ENCODE results near the gene OR2A1. TPM values are rescaled to one million over a fixed set of nuclear protein-coding genes. Genes with fewer than 3 reads are reported as not detected.
"Not testable (repeated sequence)": the region's sequence is repeated elsewhere in the genome, so short reads cannot be mapped to it uniquely, and the experiment has no call there.

Gene OR2A1
- total RNA-seq, 1 donor from 2014 or later = not detected

GRCh38 chr7:144293794-144294499 is 18.3 kb upstream of the OR2A1 start:
- not testable (repeated sequence) for H3K9me3 Mint-ChIP-seq (ENCODE audit: unreplicated experiment); H3K27ac Mint-ChIP-seq (ENCODE audit: unreplicated experiment); H3K4me3 Mint-ChIP-seq (ENCODE audit: unreplicated experiment); H3K4me1 Mint-ChIP-seq (ENCODE audit: unreplicated experiment); H3K27me3 Mint-ChIP-seq (ENCODE audit: unreplicated experiment); DNase-seq (ENCODE audit: extremely low spot score, unreplicated experiment); H3K36me3 Mint-ChIP-seq (ENCODE audit: unreplicated experiment)

GRCh38 chr7:144302578-144303303 is 9.5 kb upstream of the OR2A1 start:
- H3K27ac Mint-ChIP-seq (ENCODE audit: unreplicated experiment); H3K4me3 Mint-ChIP-seq (ENCODE audit: unreplicated experiment); DNase-seq (ENCODE audit: extremely low spot score, unreplicated experiment); H3K27me3 Mint-ChIP-seq (ENCODE audit: unreplicated experiment); H3K4me1 Mint-ChIP-seq (ENCODE audit: unreplicated experiment); H3K36me3 Mint-ChIP-seq (ENCODE audit: unreplicated experiment); H3K9me3 Mint-ChIP-seq (ENCODE audit: unreplicated experiment): not testable (repeated sequence)

GRCh38 chr7:144303607-144304006 is 8.6 kb upstream of the OR2A1 start:
- H3K36me3 Mint-ChIP-seq (ENCODE audit: unreplicated experiment); H3K27ac Mint-ChIP-seq (ENCODE audit: unreplicated experiment); H3K27me3 Mint-ChIP-seq (ENCODE audit: unreplicated experiment); H3K4me3 Mint-ChIP-seq (ENCODE audit: unreplicated experiment); H3K9me3 Mint-ChIP-seq (ENCODE audit: unreplicated experiment); H3K4me1 Mint-ChIP-seq (ENCODE audit: unreplicated experiment); DNase-seq (ENCODE audit: extremely low spot score, unreplicated experiment): not testable (repeated sequence)

GRCh38 chr7:144305156-144305555 is 7.1 kb upstream of the OR2A1 start:
- not testable (repeated sequence) for H3K9me3 Mint-ChIP-seq (ENCODE audit: unreplicated experiment); H3K4me3 Mint-ChIP-seq (ENCODE audit: unreplicated experiment); DNase-seq (ENCODE audit: extremely low spot score, unreplicated experiment); H3K36me3 Mint-ChIP-seq (ENCODE audit: unreplicated experiment); H3K27ac Mint-ChIP-seq (ENCODE audit: unreplicated experiment); H3K27me3 Mint-ChIP-seq (ENCODE audit: unreplicated experiment); H3K4me1 Mint-ChIP-seq (ENCODE audit: unreplicated experiment)

- not testable (repeated sequence) for H3K9me3 Mint-ChIP-seq (ENCODE audit: unreplicated experiment); DNase-seq (ENCODE audit: extremely low spot score, unreplicated experiment); H3K27ac Mint-ChIP-seq (ENCODE audit: unreplicated experiment); H3K4me3 Mint-ChIP-seq (ENCODE audit: unreplicated experiment); H3K4me1 Mint-ChIP-seq (ENCODE audit: unreplicated experiment); H3K36me3 Mint-ChIP-seq (ENCODE audit: unreplicated experiment); H3K27me3 Mint-ChIP-seq (ENCODE audit: unreplicated experiment)
These were observed 2.5 kb upstream of the OR2A1 start for GRCh38 chr7:144309702-144310101.

GRCh38 chr7:144311218-144311617 is 1.0 kb upstream of the OR2A1 start:
- not testable (repeated sequence) for H3K27me3 Mint-ChIP-seq (ENCODE audit: unreplicated experiment); H3K4me3 Mint-ChIP-seq (ENCODE audit: unreplicated experiment); H3K27ac Mint-ChIP-seq (ENCODE audit: unreplicated experiment); DNase-seq (ENCODE audit: extremely low spot score, unreplicated experiment); H3K4me1 Mint-ChIP-seq (ENCODE audit: unreplicated experiment); H3K9me3 Mint-ChIP-seq (ENCODE audit: unreplicated experiment); H3K36me3 Mint-ChIP-seq (ENCODE audit: unreplicated experiment)

GRCh38 chr7:144317537-144317936 is 5.3 kb downstream of the OR2A1 start:
- not testable (repeated sequence) for H3K27me3 Mint-ChIP-seq (ENCODE audit: unreplicated experiment); H3K27ac Mint-ChIP-seq (ENCODE audit: unreplicated experiment); DNase-seq (ENCODE audit: extremely low spot score, unreplicated experiment); H3K4me1 Mint-ChIP-seq (ENCODE audit: unreplicated experiment); H3K4me3 Mint-ChIP-seq (ENCODE audit: unreplicated experiment); H3K9me3 Mint-ChIP-seq (ENCODE audit: unreplicated experiment); H3K36me3 Mint-ChIP-seq (ENCODE audit: unreplicated experiment)

- not testable (repeated sequence) for H3K4me1 Mint-ChIP-seq (ENCODE audit: unreplicated experiment); H3K4me3 Mint-ChIP-seq (ENCODE audit: unreplicated experiment); H3K27me3 Mint-ChIP-seq (ENCODE audit: unreplicated experiment); H3K36me3 Mint-ChIP-seq (ENCODE audit: unreplicated experiment); H3K27ac Mint-ChIP-seq (ENCODE audit: unreplicated experiment); H3K9me3 Mint-ChIP-seq (ENCODE audit: unreplicated experiment); DNase-seq (ENCODE audit: extremely low spot score, unreplicated experiment)
These were observed 7.3 kb downstream of the OR2A1 start for GRCh38 chr7:144319547-144319946.

- H3K27me3 Mint-ChIP-seq (ENCODE audit: unreplicated experiment); H3K27ac Mint-ChIP-seq (ENCODE audit: unreplicated experiment); H3K36me3 Mint-ChIP-seq (ENCODE audit: unreplicated experiment); H3K4me3 Mint-ChIP-seq (ENCODE audit: unreplicated experiment); H3K9me3 Mint-ChIP-seq (ENCODE audit: unreplicated experiment); H3K4me1 Mint-ChIP-seq (ENCODE audit: unreplicated experiment); DNase-seq (ENCODE audit: extremely low spot score, unreplicated experiment): not testable (repeated sequence)
These were observed 9.5 kb downstream of the OR2A1 start for GRCh38 chr7:144321677-144322206.

GRCh38 chr7:144323359-144323758 is 11.1 kb downstream of the OR2A1 start:
- H3K36me3 Mint-ChIP-seq (ENCODE audit: unreplicated experiment); H3K27me3 Mint-ChIP-seq (ENCODE audit: unreplicated experiment); H3K4me1 Mint-ChIP-seq (ENCODE audit: unreplicated experiment); H3K4me3 Mint-ChIP-seq (ENCODE audit: unreplicated experiment); H3K27ac Mint-ChIP-seq (ENCODE audit: unreplicated experiment); DNase-seq (ENCODE audit: extremely low spot score, unreplicated experiment); H3K9me3 Mint-ChIP-seq (ENCODE audit: unreplicated experiment): not testable (repeated sequence)

GRCh38 chr7:144325868-144326267 is 13.6 kb downstream of the OR2A1 start:
- H3K27me3 Mint-ChIP-seq (ENCODE audit: unreplicated experiment); H3K27ac Mint-ChIP-seq (ENCODE audit: unreplicated experiment); H3K9me3 Mint-ChIP-seq (ENCODE audit: unreplicated experiment); DNase-seq (ENCODE audit: extremely low spot score, unreplicated experiment); H3K4me3 Mint-ChIP-seq (ENCODE audit: unreplicated experiment); H3K36me3 Mint-ChIP-seq (ENCODE audit: unreplicated experiment); H3K4me1 Mint-ChIP-seq (ENCODE audit: unreplicated experiment): not testable (repeated sequence)

GRCh38 chr7:144330044-144330443 is 17.8 kb downstream of the OR2A1 start:
- not testable (repeated sequence) for H3K4me1 Mint-ChIP-seq (ENCODE audit: unreplicated experiment); DNase-seq (ENCODE audit: extremely low spot score, unreplicated experiment); H3K36me3 Mint-ChIP-seq (ENCODE audit: unreplicated experiment); H3K4me3 Mint-ChIP-seq (ENCODE audit: unreplicated experiment); H3K9me3 Mint-ChIP-seq (ENCODE audit: unreplicated experiment); H3K27ac Mint-ChIP-seq (ENCODE audit: unreplicated experiment); H3K27me3 Mint-ChIP-seq (ENCODE audit: unreplicated experiment)
